WTC11 (cell line): ENCODE results near the gene KRT24. TPM values are rescaled to one million over a fixed set of nuclear protein-coding genes. Genes with fewer than 3 reads are reported as not detected.

Source experiments
- ATAC-seq: fragments of 200-7000 bp; cut with Tn5 transposase; 2 replicates; pipeline ENCODE4 v1.10.0; 2021; ENCODE audit warnings: mild to moderate bottlenecking, moderate library complexity
- CTCF ChIA-PET: fragments of 300-600 bp; sonication (Branson Sonifier 250); formaldehyde crosslinking; loops from one replicate; lab custom pipeline; 2021; ENCODE audit warnings: antibody characterized with exemption; lab: Charles Lee
- POLR2A ChIA-PET: fragments of 350-600 bp; sonication (Branson Sonifier 250); formaldehyde crosslinking; loops from one replicate; lab custom pipeline; 2021; ENCODE audit warnings: antibody characterized with exemption; lab: Charles Lee
- DNase-seq: peaks from one replicate; pipeline ENCODE4 v3.0.0; 2021; ENCODE audit warnings: low spot score
- H3K27ac Mint-ChIP-seq: 2 replicates; pipeline ENCODE4 v1.8.0; 2021; ENCODE audit warnings: mixed read lengths
- H3K27me3 Mint-ChIP-seq: 2 replicates; pipeline ENCODE4 v1.8.0; 2021; ENCODE audit warnings: low read depth, mild to moderate bottlenecking, moderate library complexity, mixed read lengths
- H3K36me3 Mint-ChIP-seq: 2 replicates; pipeline ENCODE4 v1.8.0; 2021; ENCODE audit warnings: mixed read lengths
- H3K4me1 Mint-ChIP-seq: 2 replicates; pipeline ENCODE4 v1.8.0; 2022; ENCODE audit warnings: mixed read lengths
- H3K4me3 Mint-ChIP-seq: 2 replicates; pipeline ENCODE4 v1.8.0; 2021; ENCODE audit warnings: mild to moderate bottlenecking, moderate library complexity, mixed read lengths
- H3K9me3 Mint-ChIP-seq: 2 replicates; pipeline ENCODE4 v1.8.0; 2021; ENCODE audit warnings: mixed read lengths
- ARID4B ChIP-seq: sonication (generic); formaldehyde crosslinking; IDR thresholded peaks from 2 replicates; pipeline ENCODE4 v1.8.0; 2023; ENCODE audit warnings: missing genetic modification reagents, mild to moderate bottlenecking, borderline replicate concordance
- ATF6 ChIP-seq: sonication (generic); formaldehyde crosslinking; IDR thresholded peaks from 2 replicates; pipeline ENCODE4 v1.8.1; 2023; ENCODE audit warnings: mild to moderate bottlenecking, missing genetic modification reagents
- CTCF ChIP-seq: fragments of 200-600 bp; IDR thresholded peaks from 2 replicates; pipeline ENCODE4 v1.8.0; 2022; ENCODE audit warnings: antibody characterized with exemption
- FOXP1 ChIP-seq: sonication (generic); formaldehyde crosslinking; IDR thresholded peaks from 2 replicates; pipeline ENCODE4 v1.8.0; 2022; ENCODE audit warnings: missing genetic modification reagents, mild to moderate bottlenecking, moderate library complexity, borderline replicate concordance
- MXD4 ChIP-seq: fragments of 250-450 bp; sonication (Bioruptor Pico); IDR thresholded peaks from 2 replicates; pipeline ENCODE4 v1.8.0; 2021; ENCODE audit warnings: mild to moderate bottlenecking, moderate library complexity, borderline replicate concordance
- NR2C2 ChIP-seq: sonication (generic); formaldehyde crosslinking; IDR thresholded peaks from 2 replicates; pipeline ENCODE4 v1.8.0; 2022; ENCODE audit warnings: mild to moderate bottlenecking, missing genetic modification reagents
- SMAD4 ChIP-seq: sonication (generic); formaldehyde crosslinking; IDR thresholded peaks from 2 replicates; pipeline ENCODE4 v1.8.0; 2022; ENCODE audit warnings: mild to moderate bottlenecking, missing genetic modification reagents
- TCF7 ChIP-seq: sonication (generic); formaldehyde crosslinking; IDR thresholded peaks from 2 replicates; pipeline ENCODE4 v1.8.0; 2022; ENCODE audit warnings: mild to moderate bottlenecking, low read depth, missing genetic modification reagents, moderate library complexity
- TP53 ChIP-seq: sonication (generic); formaldehyde crosslinking; IDR thresholded peaks from 2 replicates; pipeline ENCODE4 v1.8.1; 2023; ENCODE audit warnings: mild to moderate bottlenecking, missing genetic modification reagents
- ZBTB21 ChIP-seq: sonication (generic); formaldehyde crosslinking; IDR thresholded peaks from 2 replicates; pipeline ENCODE4 v1.8.1; 2023; ENCODE audit warnings: mild to moderate bottlenecking, missing genetic modification reagents, borderline replicate concordance
- ZNF263 ChIP-seq: sonication (generic); formaldehyde crosslinking; IDR thresholded peaks from 2 replicates; pipeline ENCODE4 v1.8.1; 2022; ENCODE audit warnings: low read depth, mild to moderate bottlenecking, moderate library complexity, missing genetic modification reagents
- total RNA-seq: library from RNA; stranded (reverse); gene quantifications from 3 replicates; pipeline ENCODE4 v1.2.3, GENCODE V29; 2021
- TF ChIP-seq, protein P1 (sequence below): sonication (generic); formaldehyde crosslinking; IDR thresholded peaks from 2 replicates; pipeline ENCODE4 v1.8.0; 2022; ENCODE audit warnings: mild to moderate bottlenecking, missing genetic modification reagents
- TF ChIP-seq, protein P2 (sequence below): sonication (generic); formaldehyde crosslinking; IDR thresholded peaks from 2 replicates; pipeline ENCODE4 v1.8.1; 2022; ENCODE audit warnings: low read depth, missing genetic modification reagents, borderline replicate concordance
- TF ChIP-seq, protein P3 (sequence below): sonication (generic); formaldehyde crosslinking; IDR thresholded peaks from 2 replicates; pipeline ENCODE4 v1.8.1; 2022; ENCODE audit warnings: missing genetic modification reagents, borderline replicate concordance

KRT24 gene
- total RNA-seq, 1 experiment from 2014 or later: not detected

DNA sequence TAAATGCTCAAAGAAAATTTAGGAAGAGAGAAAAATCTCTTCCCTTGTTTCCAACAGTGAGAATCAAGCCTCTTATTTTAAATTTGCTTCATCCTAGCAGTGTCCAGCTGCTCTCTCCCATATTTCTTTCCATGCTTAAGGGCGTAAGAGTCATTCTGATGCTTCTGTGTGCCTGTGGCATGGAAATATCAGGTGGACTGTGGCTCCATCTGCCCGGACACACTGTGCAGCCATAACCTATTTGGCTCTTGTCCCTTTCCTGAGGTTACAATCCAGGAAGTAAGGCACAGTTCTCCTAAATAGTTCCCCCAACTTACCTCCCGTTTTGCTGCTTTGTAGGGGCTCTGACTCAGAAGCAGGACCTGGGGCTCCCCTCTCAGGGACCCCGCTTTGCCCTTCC lies 32.3 kb downstream of the KRT24 start:
- Mint-ChIP-seq H3K9me3 (no peaks in the 10 kb centered on the region), H3K4me3 (no peak overlapping the region), H3K27ac (no peak overlapping the region), H3K4me1 (peaks cover 13% of the 10 kb centered on the region), H3K36me3 (no peaks in the 10 kb centered on the region), H3K27me3 (no peaks in the 10 kb centered on the region; the same call in 1 of the 2 replicates)
- POLR2A ChIA-PET: no interaction called here
- CTCF ChIA-PET: interaction anchor here (1.3 kb wide), 1 partner anchor 51 kb away, joined by 4 read pairs; no protein-coding TSS in a partner anchor
- TF ChIP-seq SMAD4 (CRISPR knock-in tag): no peak
- no peak for TF ChIP-seq FOXP1 (CRISPR knock-in tag)
- no peak for TF ChIP-seq ARID4B (CRISPR knock-in tag)
- no peak for TF ChIP-seq MXD4
- no peak for TF ChIP-seq ZNF263 (CRISPR knock-in tag)
- TF ChIP-seq, protein P1, sequence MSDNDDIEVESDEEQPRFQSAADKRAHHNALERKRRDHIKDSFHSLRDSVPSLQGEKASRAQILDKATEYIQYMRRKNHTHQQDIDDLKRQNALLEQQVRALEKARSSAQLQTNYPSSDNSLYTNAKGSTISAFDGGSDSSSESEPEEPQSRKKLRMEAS: no peak
- TF ChIP-seq ATF6 (CRISPR knock-in tag): no peak
- no peak for TF ChIP-seq CTCF
- no peak for DNase-seq
- no peak for ATAC-seq

DNA sequence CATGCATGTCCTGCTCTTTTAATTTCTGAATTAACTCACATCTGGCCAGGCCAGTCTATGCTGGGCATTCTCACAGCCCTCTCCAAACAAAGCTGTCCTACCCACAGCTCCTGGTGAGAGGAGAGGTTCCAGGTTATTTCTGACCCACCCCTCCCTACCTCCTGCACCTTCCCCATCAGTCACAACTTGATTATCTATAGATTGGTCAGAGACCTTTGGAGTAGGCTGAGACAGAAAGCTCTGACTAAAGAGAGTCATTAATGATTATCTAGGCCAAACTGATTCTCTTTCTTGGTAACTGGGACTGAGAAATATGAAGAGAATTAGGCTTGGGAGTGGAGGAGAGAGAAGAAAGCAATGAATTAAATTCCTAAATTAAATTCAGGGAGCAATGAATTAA lies 37.2 kb downstream of the KRT24 start:
- POLR2A ChIA-PET: no interaction called here
- H3K4me3 Mint-ChIP-seq: no peak overlapping the region
- peaks cover 21% of the 10 kb centered on the region for H3K4me1 Mint-ChIP-seq

More for the DNA sequence above, 37.2 kb downstream of the KRT24 start:
- Mint-ChIP-seq H3K9me3 (no peaks in the 10 kb centered on the region), H3K27ac (no peak overlapping the region), H3K36me3 (no peaks in the 10 kb centered on the region), H3K27me3 (no peaks in the 10 kb centered on the region)
- DNase-seq: no peak
- no peak for ATAC-seq
- TF ChIP-seq ZBTB21: no peak
- TF ChIP-seq, protein P2, sequence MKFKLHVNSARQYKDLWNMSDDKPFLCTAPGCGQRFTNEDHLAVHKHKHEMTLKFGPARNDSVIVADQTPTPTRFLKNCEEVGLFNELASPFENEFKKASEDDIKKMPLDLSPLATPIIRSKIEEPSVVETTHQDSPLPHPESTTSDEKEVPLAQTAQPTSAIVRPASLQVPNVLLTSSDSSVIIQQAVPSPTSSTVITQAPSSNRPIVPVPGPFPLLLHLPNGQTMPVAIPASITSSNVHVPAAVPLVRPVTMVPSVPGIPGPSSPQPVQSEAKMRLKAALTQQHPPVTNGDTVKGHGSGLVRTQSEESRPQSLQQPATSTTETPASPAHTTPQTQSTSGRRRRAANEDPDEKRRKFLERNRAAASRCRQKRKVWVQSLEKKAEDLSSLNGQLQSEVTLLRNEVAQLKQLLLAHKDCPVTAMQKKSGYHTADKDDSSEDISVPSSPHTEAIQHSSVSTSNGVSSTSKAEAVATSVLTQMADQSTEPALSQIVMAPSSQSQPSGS (CRISPR knock-in tag): no peak
- TF ChIP-seq TCF7 (CRISPR knock-in tag): no peak
- TF ChIP-seq TP53 (CRISPR knock-in tag): no peak
- TF ChIP-seq, protein P3, sequence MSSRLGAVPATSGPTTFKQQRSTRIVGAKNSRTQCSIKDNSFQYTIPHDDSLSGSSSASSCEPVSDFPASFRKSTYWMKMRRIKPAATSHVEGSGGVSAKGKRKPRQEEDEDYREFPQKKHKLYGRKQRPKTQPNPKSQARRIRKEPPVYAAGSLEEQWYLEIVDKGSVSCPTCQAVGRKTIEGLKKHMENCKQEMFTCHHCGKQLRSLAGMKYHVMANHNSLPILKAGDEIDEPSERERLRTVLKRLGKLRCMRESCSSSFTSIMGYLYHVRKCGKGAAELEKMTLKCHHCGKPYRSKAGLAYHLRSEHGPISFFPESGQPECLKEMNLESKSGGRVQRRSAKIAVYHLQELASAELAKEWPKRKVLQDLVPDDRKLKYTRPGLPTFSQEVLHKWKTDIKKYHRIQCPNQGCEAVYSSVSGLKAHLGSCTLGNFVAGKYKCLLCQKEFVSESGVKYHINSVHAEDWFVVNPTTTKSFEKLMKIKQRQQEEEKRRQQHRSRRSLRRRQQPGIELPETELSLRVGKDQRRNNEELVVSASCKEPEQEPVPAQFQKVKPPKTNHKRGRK (CRISPR knock-in tag): no peak
- no peak for TF ChIP-seq NR2C2 (CRISPR knock-in tag)
- CTCF ChIA-PET: no interaction called here
